Tibial nerve (tissue), 3 donors: ENCODE results near the gene RIBC1.

Experiments used
- POLR2A ChIP-seq, 2 donors: fragments of 450-650 bp; IDR thresholded peaks; one replicate each; pipeline ENCODE4 v1.6.1; 2017; ENCODE audit warnings: antibody characterized with exemption in 2 of 2, mild to moderate bottlenecking in 2 of 2, moderate library complexity in 2 of 2
- TF ChIP-seq, protein P1 (sequence below), 5 experiments: fragments of 200-600 bp in 3 of 5; fragments of 450-650 bp in 2 of 5; sonication (generic) in 3 of 5; IDR thresholded peaks; one replicate each; pipeline ENCODE4 v1.5.1; 2016 to 2019; ENCODE audit warnings: antibody characterized with exemption in 5 of 5, mild to moderate bottlenecking in 3 of 5, moderate library complexity in 2 of 5

DNA sequence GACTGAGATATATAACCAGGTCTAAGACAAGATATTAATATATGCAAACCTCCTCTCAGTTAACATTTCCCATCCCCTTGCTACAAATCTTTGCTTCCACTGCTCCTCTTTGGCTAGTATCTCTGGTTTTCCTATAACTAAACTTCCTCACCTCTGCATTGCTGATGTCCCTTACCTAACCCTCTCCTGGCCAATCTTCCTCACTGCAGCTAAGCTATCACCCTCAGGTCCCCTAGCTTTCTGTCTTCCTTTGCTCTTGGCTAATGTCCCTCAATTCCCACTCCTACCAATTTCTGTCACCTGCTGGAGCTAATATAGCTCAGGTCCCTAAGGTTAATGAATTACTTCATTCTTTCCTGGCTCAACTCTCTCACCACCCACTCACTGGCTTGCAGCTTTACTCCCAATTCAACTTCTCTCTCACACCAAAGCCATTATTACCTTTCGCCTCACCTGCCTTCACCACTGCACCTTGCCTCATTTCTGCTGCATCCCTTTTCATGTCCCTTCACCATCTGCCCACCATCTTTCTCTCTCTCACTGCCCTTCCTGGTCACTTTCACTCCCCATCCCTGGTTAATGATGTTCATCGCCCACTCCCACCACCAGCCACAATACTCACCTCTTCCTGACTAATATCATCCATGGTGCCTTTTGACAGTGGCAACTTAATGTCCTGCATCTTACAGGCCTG is 26.9 kb upstream of the RIBC1 start:
- TF ChIP-seq, protein P1, sequence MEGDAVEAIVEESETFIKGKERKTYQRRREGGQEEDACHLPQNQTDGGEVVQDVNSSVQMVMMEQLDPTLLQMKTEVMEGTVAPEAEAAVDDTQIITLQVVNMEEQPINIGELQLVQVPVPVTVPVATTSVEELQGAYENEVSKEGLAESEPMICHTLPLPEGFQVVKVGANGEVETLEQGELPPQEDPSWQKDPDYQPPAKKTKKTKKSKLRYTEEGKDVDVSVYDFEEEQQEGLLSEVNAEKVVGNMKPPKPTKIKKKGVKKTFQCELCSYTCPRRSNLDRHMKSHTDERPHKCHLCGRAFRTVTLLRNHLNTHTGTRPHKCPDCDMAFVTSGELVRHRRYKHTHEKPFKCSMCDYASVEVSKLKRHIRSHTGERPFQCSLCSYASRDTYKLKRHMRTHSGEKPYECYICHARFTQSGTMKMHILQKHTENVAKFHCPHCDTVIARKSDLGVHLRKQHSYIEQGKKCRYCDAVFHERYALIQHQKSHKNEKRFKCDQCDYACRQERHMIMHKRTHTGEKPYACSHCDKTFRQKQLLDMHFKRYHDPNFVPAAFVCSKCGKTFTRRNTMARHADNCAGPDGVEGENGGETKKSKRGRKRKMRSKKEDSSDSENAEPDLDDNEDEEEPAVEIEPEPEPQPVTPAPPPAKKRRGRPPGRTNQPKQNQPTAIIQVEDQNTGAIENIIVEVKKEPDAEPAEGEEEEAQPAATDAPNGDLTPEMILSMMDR (IDR thresholded peaks at IDR 0.05), result no peak
- TF ChIP-seq POLR2A (IDR thresholded peaks at IDR 0.05), result no peak
